Measurements from ENCODE around the gene SORCS2. TPM values are rescaled to one million over a fixed set of nuclear protein-coding genes. Genes with fewer than 3 reads are reported as not detected.

SORCS2 gene
- total RNA-seq, 2 donors from 2014 or later: 0.05 to 0.07 TPM

DNA sequence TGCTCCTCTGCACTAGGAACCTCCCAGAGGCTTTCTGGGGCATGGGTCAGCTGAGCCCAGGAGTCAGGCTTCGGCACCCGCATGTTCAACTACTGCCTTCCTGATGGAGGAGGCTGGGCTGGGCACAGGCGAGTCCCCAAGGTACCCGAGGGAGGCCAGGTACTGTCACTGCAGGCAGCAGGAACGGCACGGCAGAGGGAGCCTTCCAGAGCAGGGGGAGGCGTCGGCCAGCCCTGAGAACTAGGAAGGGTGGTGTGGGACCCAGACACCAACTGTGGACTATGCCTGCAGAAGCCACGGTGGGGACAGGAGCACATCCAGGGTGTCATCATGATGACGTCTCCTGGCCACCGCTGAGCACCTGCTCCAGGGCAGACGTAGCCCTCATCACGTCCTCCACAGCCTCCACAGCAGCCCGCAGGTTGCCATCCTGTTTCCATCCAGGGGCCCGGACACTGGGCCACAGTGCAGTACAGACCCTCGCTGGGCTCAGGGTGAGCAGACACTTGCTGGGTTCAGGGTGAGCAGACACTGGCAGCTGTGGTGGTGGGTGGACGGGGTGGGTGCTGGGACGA lies 40.8 kb downstream of the SORCS2 start:
- H3K27ac Mint-ChIP-seq: no peak overlapping the region
- no peaks in the 10 kb centered on the region for H3K36me3 Mint-ChIP-seq (ENCODE audit: insufficient read depth in 2 of 2)
- DNase-seq (no peak), ATAC-seq (replicated peaks in 1 of 2) (no peak)
- H3K9me3 Mint-ChIP-seq: no peaks in the 10 kb centered on the region
- H3K4me1 Mint-ChIP-seq (ENCODE audit: low read depth): no peaks in the 10 kb centered on the region
- no peaks in the 10 kb centered on the region for H3K27me3 Mint-ChIP-seq (ENCODE audit: low read depth)
- no peak overlapping the region for H3K4me3 Mint-ChIP-seq

DNA sequence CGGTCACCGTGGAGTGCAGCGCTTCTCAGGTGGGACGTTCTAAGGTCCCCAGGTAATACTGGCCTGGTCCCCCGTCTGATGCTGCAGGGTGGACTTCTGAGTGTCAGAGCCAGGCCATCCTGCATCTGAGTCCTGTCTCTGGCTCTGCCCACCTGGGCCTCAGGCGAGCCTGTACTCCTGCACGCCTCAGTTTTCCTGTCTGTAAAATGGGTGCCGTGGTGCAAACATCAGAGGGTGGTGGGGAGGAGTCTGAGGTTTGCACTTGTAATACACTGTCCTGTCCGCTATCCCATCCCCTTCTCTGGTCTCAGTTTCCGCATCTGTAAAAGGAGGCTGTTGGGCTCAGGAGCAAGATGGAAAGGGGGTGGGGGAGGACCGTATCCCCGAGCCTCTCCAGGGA lies 41.3 kb downstream of the SORCS2 start:
- Mint-ChIP-seq H3K27me3 (ENCODE audit: low read depth) (no peaks in the 10 kb centered on the region), H3K27ac (no peak overlapping the region), H3K36me3 (ENCODE audit: insufficient read depth in 2 of 2) (no peaks in the 10 kb centered on the region), H3K9me3 (peaks cover 0 to 3% of the 10 kb centered on the region in 2 donors), H3K4me1 (ENCODE audit: low read depth) (no peaks in the 10 kb centered on the region), H3K4me3 (no peak overlapping the region)
- ATAC-seq (replicated peaks in 1 of 2) (no peak), DNase-seq (no peak)

DNA sequence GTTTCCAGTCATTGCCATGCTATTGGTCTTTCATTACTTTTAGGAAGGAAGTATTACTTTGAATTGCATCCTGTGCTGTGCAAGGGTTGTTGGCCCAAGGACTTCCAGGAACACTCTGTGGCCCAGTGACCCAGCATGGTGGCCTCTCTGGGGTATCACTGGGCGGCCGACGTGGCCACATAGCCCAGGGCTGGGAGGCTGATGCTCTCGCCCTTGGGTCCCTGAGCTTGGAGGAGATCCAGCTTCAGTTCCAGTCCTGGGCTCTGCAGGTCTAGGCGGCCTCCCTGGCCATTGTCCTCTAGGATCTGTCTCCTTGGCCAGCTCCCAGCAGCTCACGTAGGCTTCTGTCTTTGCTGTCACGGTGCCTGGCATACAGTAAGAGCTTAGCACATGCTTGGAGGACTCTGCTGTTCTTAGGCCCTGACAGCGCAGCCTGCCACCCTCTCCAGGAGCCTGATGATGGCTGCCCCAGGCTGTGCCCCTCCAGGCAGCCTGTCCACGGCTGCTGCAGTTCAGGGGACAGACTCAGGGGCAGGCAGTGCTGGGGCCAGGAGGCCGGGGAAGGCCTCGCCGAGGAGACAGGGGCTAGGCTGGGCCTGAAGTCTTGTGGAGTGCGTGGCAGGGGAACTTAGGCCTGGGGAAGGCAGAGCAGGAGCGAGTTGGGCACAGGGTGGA lies 42.2 kb downstream of the SORCS2 start:
- no peaks in the 10 kb centered on the region for H3K36me3 Mint-ChIP-seq (ENCODE audit: insufficient read depth in 2 of 2)
- no peaks in the 10 kb centered on the region for H3K4me1 Mint-ChIP-seq (ENCODE audit: low read depth)
- H3K9me3 Mint-ChIP-seq: peaks cover 0 to 4% of the 10 kb centered on the region in 2 donors
- no peak overlapping the region for H3K27ac Mint-ChIP-seq
- ATAC-seq (replicated peaks in 1 of 2): no peak
- no peaks in the 10 kb centered on the region for H3K27me3 Mint-ChIP-seq (ENCODE audit: low read depth)
- DNase-seq: no peak
- no peak overlapping the region for H3K4me3 Mint-ChIP-seq

DNA sequence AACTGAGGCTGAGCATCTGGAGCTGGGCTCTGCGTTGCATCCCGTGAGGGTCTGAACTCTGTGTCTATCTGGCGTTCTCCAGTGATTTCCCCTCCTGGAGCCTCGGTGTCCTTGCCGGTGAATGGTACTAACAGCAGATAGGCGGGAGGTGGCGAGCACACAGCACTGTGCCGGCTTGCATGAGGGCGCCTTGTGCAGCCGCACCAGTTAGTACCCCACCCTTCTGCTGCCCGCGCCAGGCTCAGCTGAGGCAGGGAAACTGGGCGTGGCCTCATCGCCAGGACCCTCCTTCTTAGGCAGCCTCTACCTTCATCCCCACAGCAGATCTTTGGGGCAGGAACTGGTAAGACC lies 42.7 kb downstream of the SORCS2 start:
- H3K9me3 Mint-ChIP-seq: peaks cover 0 to 4% of the 10 kb centered on the region in 2 donors
- H3K36me3 Mint-ChIP-seq (ENCODE audit: insufficient read depth in 2 of 2): no peaks in the 10 kb centered on the region
- H3K27me3 Mint-ChIP-seq (ENCODE audit: low read depth): no peaks in the 10 kb centered on the region
- DNase-seq (no peak), ATAC-seq (replicated peaks in 1 of 2) (no peak)
- H3K4me3 Mint-ChIP-seq: no peak overlapping the region
- H3K27ac Mint-ChIP-seq: no peak overlapping the region
- H3K4me1 Mint-ChIP-seq (ENCODE audit: low read depth): no peaks in the 10 kb centered on the region

DNA sequence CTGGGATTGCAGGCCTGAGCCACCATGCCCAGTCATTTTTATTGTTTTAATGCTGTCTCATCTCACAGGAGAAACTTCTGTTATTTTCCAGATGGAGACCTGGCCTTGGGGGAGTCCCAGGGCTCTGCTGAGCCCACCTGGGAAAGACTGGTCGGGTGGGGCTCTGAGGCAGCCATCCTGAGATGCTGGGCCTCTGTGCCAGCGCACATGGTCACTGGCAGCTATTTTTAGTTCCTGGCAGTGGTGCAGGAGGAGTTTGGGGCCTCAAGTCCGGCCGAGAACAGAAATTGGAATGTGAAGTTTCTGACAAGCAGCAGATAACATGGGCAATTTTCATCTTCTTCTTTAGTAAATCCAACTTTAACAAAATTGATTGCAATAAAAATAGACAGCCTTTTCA lies 44.5 kb downstream of the SORCS2 start:
- ATAC-seq (replicated peaks in 1 of 2) (no peak), DNase-seq (no peak)
- Mint-ChIP-seq H3K4me3 (no peak overlapping the region), H3K27me3 (ENCODE audit: low read depth) (no peaks in the 10 kb centered on the region), H3K27ac (no peak overlapping the region), H3K4me1 (ENCODE audit: low read depth) (no peaks in the 10 kb centered on the region), H3K36me3 (ENCODE audit: insufficient read depth in 2 of 2) (no peaks in the 10 kb centered on the region), H3K9me3 (peaks cover 0 to 4% of the 10 kb centered on the region in 2 donors)

DNA sequence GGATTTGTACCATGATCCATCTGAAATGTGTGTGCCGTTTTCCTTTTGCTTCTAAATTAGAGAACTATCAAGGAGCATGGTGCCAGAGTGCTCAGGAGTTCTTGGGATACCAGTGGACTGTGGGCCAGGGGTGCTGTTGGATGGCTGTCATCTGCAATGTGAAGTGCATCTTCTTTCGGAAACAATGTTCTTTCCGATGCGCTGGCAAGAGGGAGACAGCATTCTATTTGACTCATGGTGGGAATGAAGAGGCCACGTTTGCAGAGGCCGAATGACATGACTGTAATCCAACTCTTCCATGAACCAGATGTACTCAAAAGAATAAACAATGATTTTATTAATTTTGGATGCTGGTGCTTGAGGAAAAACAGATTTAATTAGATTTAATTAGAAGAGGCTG lies 45.5 kb downstream of the SORCS2 start:
- H3K27ac Mint-ChIP-seq: no peak overlapping the region
- no peaks in the 10 kb centered on the region for H3K27me3 Mint-ChIP-seq (ENCODE audit: low read depth)
- no peak overlapping the region for H3K4me3 Mint-ChIP-seq
- DNase-seq (no peak), ATAC-seq (replicated peaks in 1 of 2) (no peak)
- H3K9me3 Mint-ChIP-seq: peaks cover 0 to 4% of the 10 kb centered on the region in 2 donors
- H3K36me3 Mint-ChIP-seq (ENCODE audit: insufficient read depth in 2 of 2): no peaks in the 10 kb centered on the region
- no peaks in the 10 kb centered on the region for H3K4me1 Mint-ChIP-seq (ENCODE audit: low read depth)

DNA sequence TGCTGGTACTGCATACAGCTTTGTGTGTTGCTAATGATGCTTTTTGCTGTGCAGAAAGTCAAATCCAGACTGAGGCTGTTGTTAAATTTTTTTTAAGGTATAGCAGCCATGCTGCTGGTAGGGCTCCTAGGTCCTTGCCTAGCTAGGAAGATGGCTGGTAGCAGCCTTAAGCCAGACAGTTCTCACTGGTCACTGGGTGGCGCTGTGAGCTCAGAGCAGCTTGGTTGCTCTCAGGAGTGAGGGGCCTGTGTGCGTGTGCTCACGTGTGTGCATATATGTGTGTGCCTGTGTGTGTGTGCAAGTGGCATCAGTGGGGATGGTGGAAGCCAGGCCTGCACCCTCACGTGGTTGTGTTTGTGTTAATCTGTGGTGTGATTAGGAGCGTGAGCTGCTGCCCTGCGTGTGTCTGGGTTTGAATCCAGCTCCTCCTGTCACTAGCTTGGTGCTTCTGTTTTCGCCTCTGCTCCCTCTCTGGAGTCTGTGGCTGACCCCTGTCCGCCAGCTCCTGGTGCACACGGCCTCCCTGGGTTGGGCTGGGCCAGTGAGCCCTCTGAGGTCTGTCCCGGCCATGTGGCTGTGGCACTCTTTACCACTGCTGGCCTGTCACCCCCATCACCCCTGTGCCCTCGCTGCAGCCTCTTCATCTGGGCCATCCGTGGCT lies 46.1 kb downstream of the SORCS2 start:
- Mint-ChIP-seq H3K9me3 (peaks cover 0 to 4% of the 10 kb centered on the region in 2 donors), H3K27me3 (ENCODE audit: low read depth) (no peaks in the 10 kb centered on the region), H3K4me1 (ENCODE audit: low read depth) (no peaks in the 10 kb centered on the region), H3K4me3 (no peak overlapping the region), H3K27ac (no peak overlapping the region), H3K36me3 (ENCODE audit: insufficient read depth in 2 of 2) (no peaks in the 10 kb centered on the region)
- ATAC-seq (replicated peaks in 1 of 2) (no peak), DNase-seq (no peak)

DNA sequence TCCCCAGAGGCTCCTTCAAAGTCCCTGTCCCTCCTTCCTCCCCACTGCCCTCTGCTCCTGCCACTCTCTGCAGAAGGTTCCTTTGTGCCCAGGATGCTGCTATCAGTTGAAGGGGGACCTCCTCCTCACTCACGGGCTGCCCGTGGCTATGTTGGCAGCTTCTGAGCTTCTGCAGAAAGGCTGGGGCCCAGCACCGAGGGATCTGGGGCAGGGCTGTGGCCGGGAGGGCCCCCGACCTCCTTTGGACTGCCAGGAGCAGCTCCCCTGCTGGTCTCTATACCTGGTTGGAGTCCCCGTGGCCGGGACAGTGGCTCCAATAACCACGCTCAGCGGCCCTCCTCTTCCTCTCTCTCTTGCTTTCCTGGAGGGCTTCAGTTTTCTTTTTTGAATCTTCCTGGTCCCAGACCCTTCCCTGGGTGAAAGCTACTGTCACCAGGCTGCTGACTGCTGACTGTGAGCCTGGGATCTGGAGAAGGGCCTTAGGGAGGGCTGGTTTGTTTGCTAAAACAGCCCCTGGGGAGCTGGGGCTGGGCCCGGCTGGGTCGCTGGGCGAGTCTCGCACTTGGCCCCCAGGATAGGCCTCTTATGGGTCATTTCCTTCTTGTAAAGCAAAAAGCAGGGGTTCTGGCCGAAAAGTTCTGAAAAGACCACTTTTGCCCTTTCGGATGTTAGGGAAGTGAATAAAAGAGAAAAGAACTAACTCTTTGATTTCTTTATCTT lies 46.9 kb downstream of the SORCS2 start:
- no peaks in the 10 kb centered on the region for H3K4me1 Mint-ChIP-seq (ENCODE audit: low read depth)
- H3K27ac Mint-ChIP-seq: no peak overlapping the region
- peaks cover 0 to 4% of the 10 kb centered on the region in 2 donors for H3K9me3 Mint-ChIP-seq
- ATAC-seq (replicated peaks in 1 of 2) (no peak), DNase-seq (no peak)
- H3K27me3 Mint-ChIP-seq (ENCODE audit: low read depth): no peaks in the 10 kb centered on the region
- no peaks in the 10 kb centered on the region for H3K36me3 Mint-ChIP-seq (ENCODE audit: insufficient read depth in 2 of 2)
- no peak overlapping the region for H3K4me3 Mint-ChIP-seq

DNA sequence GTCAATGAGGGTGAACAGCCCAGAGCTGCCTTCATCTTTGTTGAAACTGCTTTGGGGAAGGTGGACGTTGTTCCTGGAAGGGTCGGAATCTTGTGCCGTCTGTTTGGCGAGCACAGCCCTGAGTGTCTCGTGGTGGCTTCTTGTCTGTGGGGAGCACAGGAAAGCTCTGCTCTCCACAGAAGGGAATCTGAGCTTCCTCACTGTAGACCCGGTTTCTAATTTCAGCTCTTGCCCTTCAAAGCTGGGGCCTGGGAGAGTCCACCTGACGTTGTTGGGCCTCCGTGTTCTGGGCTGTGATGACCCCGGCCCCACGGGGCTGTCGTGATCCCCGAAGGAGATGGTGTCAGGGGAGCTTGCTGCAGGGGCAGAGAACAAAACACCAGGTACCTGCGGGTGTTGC lies 47.5 kb downstream of the SORCS2 start:
- Mint-ChIP-seq H3K9me3 (peaks cover 0 to 4% of the 10 kb centered on the region in 2 donors), H3K27ac (no peak overlapping the region), H3K4me1 (ENCODE audit: low read depth) (no peaks in the 10 kb centered on the region), H3K27me3 (ENCODE audit: low read depth) (no peaks in the 10 kb centered on the region), H3K36me3 (ENCODE audit: insufficient read depth in 2 of 2) (no peaks in the 10 kb centered on the region), H3K4me3 (no peak overlapping the region)
- ATAC-seq (replicated peaks in 1 of 2) (no peak), DNase-seq (no peak)

DNA sequence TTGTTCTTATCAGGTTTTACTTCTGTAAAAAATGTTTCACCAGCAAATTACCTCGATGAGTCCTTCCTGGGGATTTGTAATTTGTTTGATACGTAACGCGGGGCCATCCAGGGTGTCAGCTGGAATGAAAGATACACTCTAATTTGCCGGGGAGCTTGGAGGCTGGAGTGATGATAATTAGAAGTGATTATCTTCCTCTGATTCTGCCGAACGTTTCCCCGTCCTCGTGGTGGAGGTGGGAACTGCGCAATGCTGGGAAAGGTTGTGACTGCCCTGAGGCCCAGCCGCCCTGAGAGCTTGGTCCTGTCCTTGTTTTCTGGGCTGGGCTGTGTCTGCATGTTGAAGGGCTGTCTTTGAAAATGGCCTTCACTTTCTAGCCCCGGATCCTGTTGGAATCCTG lies 48.0 kb downstream of the SORCS2 start:
- Mint-ChIP-seq H3K27ac (no peak overlapping the region), H3K36me3 (ENCODE audit: insufficient read depth in 2 of 2) (no peaks in the 10 kb centered on the region), H3K27me3 (ENCODE audit: low read depth) (no peaks in the 10 kb centered on the region), H3K4me3 (no peak overlapping the region), H3K4me1 (ENCODE audit: low read depth) (no peaks in the 10 kb centered on the region), H3K9me3 (peaks cover 0 to 4% of the 10 kb centered on the region in 2 donors)
- no peak for DNase-seq
- ATAC-seq (replicated peaks in 1 of 2): no peak

DNA sequence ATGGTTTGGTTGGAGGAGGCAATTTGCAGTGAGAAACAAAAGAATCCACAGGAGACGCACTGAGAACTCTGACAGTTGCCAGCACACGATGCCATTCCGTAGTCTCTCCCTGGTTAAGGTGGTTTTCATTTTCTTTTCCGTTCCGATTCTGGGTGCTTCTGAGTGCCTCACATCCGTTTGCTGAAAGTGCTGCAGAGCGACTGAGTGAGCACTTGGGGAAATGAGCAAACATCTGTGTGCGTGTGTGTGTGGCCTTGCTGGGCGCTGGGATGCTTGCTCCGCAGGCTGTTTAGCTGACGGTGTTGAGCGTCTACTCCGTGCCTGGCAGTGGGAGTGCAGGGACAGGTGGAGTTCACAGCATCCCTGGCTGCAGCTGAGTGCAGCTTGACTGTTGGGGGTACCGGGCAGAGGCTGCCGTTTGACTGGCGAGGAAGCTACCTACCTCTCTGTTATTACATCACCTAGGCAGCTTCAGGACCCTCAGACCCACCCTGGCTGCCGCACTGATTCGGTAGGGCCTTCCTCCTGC lies 49.3 kb downstream of the SORCS2 start:
- ATAC-seq (replicated peaks in 1 of 2) (no peak), DNase-seq (no peak)
- H3K4me1 Mint-ChIP-seq (ENCODE audit: low read depth): no peaks in the 10 kb centered on the region
- peaks cover 0 to 4% of the 10 kb centered on the region in 2 donors for H3K9me3 Mint-ChIP-seq
- H3K36me3 Mint-ChIP-seq (ENCODE audit: insufficient read depth in 2 of 2): no peaks in the 10 kb centered on the region
- H3K27ac Mint-ChIP-seq: no peak overlapping the region
- no peaks in the 10 kb centered on the region for H3K27me3 Mint-ChIP-seq (ENCODE audit: low read depth)
- no peak overlapping the region for H3K4me3 Mint-ChIP-seq

DNA sequence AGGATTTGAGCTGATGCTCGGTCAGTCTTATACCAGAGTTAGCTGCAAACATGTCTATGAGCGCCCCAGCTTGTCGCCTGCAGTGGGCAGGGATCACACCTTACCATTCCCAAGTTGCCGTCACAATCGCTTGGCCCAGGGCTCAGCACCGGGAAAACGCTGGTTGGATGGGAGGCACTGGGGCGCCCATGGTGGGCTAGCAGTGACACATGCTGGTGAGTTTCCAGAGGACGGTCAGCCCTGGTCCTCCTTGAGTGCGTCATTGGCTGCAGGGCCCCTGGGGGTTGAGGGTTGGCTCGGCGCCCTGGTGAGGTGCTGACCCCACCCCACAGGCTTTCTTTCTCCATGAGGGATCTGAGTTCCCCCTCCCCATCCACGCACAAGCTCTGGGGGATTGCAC lies 50.4 kb downstream of the SORCS2 start:
- Mint-ChIP-seq H3K9me3 (peaks cover 0 to 4% of the 10 kb centered on the region in 2 donors), H3K4me3 (no peak overlapping the region), H3K27me3 (ENCODE audit: low read depth) (no peaks in the 10 kb centered on the region), H3K4me1 (ENCODE audit: low read depth) (no peaks in the 10 kb centered on the region), H3K27ac (no peak overlapping the region), H3K36me3 (ENCODE audit: insufficient read depth in 2 of 2) (no peaks in the 10 kb centered on the region)
- DNase-seq: no peak
- no peak for ATAC-seq (replicated peaks in 1 of 2)

DNA sequence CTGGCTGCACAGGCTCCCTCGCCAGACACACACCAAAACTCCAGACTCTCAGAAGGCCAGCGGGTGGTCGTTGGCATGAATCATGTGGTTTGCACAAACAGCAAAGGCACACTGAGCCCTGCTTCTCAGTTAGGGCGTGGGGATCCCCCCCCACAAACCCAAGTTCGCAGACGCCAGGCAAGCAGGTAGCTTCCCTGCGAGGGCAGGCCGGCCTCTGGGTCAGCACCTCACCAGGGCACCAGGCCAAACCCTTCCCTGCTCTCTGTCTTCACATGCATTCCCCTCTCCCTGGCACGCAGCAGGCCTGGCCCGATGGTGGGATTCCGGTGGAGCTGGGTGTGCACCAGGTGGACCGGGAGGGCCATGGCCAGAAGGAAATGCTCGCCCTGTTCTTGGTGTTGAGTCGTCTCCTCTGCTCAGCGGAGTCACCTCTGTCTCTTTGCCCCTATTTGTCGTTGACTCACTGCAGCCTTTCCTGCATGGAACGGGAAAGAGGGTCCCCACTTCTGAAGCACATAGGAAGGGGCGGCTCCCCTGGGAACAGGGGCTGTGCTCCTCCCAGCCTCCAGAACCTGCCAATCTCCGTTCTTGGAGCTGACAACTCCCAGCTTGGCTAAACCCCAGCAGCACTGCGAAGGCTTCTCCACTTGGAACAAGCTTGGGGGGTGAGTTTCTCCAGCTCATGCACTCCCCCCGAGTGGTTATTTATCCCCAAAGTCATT lies 51.4 kb downstream of the SORCS2 start:
- Mint-ChIP-seq H3K9me3 (peaks cover 0 to 1% of the 10 kb centered on the region in 2 donors), H3K27ac (no peak overlapping the region), H3K4me3 (no peak overlapping the region), H3K36me3 (ENCODE audit: insufficient read depth in 2 of 2) (no peaks in the 10 kb centered on the region), H3K4me1 (ENCODE audit: low read depth) (no peaks in the 10 kb centered on the region), H3K27me3 (ENCODE audit: low read depth) (no peaks in the 10 kb centered on the region)
- ATAC-seq (replicated peaks in 1 of 2) (no peak), DNase-seq (no peak)

Measured in activated T-cell treated with anti-CD3 and anti-CD28 coated beads, Interleukin-2, amount 50 U/mL, for 72 hours (primary cell).